Adrenal gland (tissue), 12 donors: Measurements from ENCODE around the gene CRYBG1. TPM values are rescaled to one million over a fixed set of nuclear protein-coding genes. Genes with fewer than 3 reads are reported as not detected.

Experiments used
- DNase-seq, 7 donors: peaks; one replicate each; pipeline ENCODE4 v3.0.0-alpha.2; 2019 to 2020
- H3K27ac ChIP-seq, 5 donors: fragments of 200-600 bp; sonication (generic) in 4 of 5; 1 replicate in 3 of 5; 2 replicates in 2 of 5; pipeline versions ENCODE4 v1.5.1 to v1.8.0; 2016 to 2020; ENCODE audit warnings: mild to moderate bottlenecking in 1 of 5
- H3K27me3 ChIP-seq: fragments of 200-600 bp; 2 replicates; pipeline ENCODE4 v1.8.0; 2021
- H3K36me3 ChIP-seq, 2 donors: fragments of 200-600 bp; replicated peaks in 1 of 2; 1 replicate in 1 of 2; 2 replicates in 1 of 2; pipeline versions ENCODE4 v1.5.1 to v1.8.0; 2018 to 2022
- H3K4me1 ChIP-seq, 2 donors: fragments of 200-600 bp; replicated peaks in 1 of 2; 1 replicate in 1 of 2; 2 replicates in 1 of 2; pipeline versions ENCODE4 v1.5.1 to v1.8.0; 2018 to 2021
- H3K4me3 ChIP-seq, 4 donors: fragments of 200-600 bp; sonication (generic) in 3 of 4; one replicate each; pipeline ENCODE4 v1.5.1; 2016 to 2018
- H3K9me3 ChIP-seq, 3 donors: fragments of 200-600 bp; sonication (generic) in 1 of 3; replicated peaks in 1 of 3; 1 replicate in 2 of 3; 2 replicates in 1 of 3; pipeline versions ENCODE4 v1.5.1 to v1.8.0; 2016 to 2021
- CTCF ChIP-seq, 6 experiments: fragments of 450-650 bp in 4 of 6; fragments of 200-600 bp in 2 of 6; sonication (generic) in 1 of 6; IDR thresholded peaks; 1 replicate in 5 of 6; 2 replicates in 1 of 6; pipeline versions ENCODE4 v1.5.1 to v1.8.0; 2016 to 2021; ENCODE audit warnings: antibody characterized with exemption in 6 of 6, mild to moderate bottlenecking in 2 of 6, moderate library complexity in 1 of 6
- POLR2A ChIP-seq, 2 donors: fragments of 450-650 bp; IDR thresholded peaks; one replicate each; pipeline ENCODE4 v1.6.1; 2017; ENCODE audit warnings: antibody characterized with exemption in 2 of 2, mild to moderate bottlenecking in 2 of 2, moderate library complexity in 1 of 2
- WGBS, 4 donors: extraction: QIAGEN DNeasy Blood & Tissue Kit in 2 of 4; methylation state at CpG; one replicate each; pipeline versions ENCODE4 v1.1.5 to v1.1.7; 2013 to 2017; 5-methylcytosine and 5-hydroxymethylcytosine counted together
- intact Hi-C, 2 donors: fragments of 100-400 bp; cut with DNase I; formaldehyde crosslinking; loops; one replicate each; pipeline versions ENCODE4 v1.14.1 to v1.15.0; 2022 to 2023
- polyA plus RNA-seq, 3 donors: library from polyadenylated mRNA; stranded (reverse); fragments of 200-250 nt in 2 of 3; fragments of 350-450 nt in 1 of 3; fragmentation: Illumina TruSeq in 1 of 3; extraction: RNeasy Lipid Tissue Mini Kit (QIAGEN cat#74804) in 1 of 3; gene quantifications; one replicate each; pipeline ENCODE4 v1.2.3, GENCODE V29; 2013 to 2014
- total RNA-seq, 9 donors: library from RNA; depleted of rRNA in 4 of 9; stranded (reverse); fragments of >200 nt in 4 of 9; fragments of 120-200 nt in 1 of 9; fragmentation: NEBNext Ultra II Directional in 1 of 9; extraction: Animal tissue kit (Norgen Biotek cat#: 25700) in 1 of 9; gene quantifications; one replicate each; pipeline versions ENCODE4 v1.1.0 to v1.2.4, GENCODE V29; 2013 to 2023
- donor health status: healthy with polysubstance abuse.
- donor health status: Bipolar disorder and iron deficiency.
- donor health status: DM: yes; HTN: yes; CAD: no.
- donor health status: DM: no; HTN: no; CAD: no.
- donor health status: DM: no; HTN: no; CAD: no.
- donor health status: DM: yes; HTN: yes; CAD: no.

CRYBG1 gene
- total and polyA plus RNA-seq, 12 donors = 0.83 to 5.1 (median 2.2) TPM

- H3K4me3 ChIP-seq = no peak overlapping the region
- DNase-seq = no peak
- no peaks in the 10 kb centered on the region for H3K36me3 ChIP-seq
- TF ChIP-seq POLR2A (IDR thresholded peaks at IDR 0.05) (no peak), CTCF (IDR thresholded peaks at IDR 0.05) (no peak)
- H3K9me3 ChIP-seq = no peaks in the 10 kb centered on the region
- 51 to 62% (median 55%) methylated on average over 3 of the region's 3 CpGs for WGBS, 4 donors
- no peaks in the 10 kb centered on the region for H3K27me3 ChIP-seq
- intact Hi-C loops = no loop called here
- no peak overlapping the region for H3K27ac ChIP-seq
- no peaks in the 10 kb centered on the region for H3K4me1 ChIP-seq
Observed at GRCh38 chr6:106477146-106477545, 116.6 kb downstream of the CRYBG1 start.

DNA sequence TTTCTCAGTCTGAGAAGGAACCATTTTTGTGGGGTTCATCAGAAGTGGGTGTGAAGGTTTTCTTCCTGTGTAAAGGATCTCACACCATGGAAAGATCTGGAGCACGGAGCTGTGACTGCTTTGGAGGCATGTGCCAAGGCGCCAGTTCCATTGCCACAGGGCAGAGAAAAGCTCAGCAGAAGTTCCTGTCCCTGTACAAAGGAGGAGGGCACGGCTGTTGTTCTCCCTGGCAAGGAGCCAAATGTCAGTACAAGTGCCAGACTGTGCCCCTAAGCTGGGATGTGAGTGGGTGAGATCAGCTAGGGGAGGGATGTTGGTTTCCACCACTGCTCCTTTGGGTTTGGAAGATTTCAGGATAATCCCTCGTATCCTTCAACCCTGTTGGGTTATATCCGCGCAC is 117.3 kb downstream of the CRYBG1 start:
- 68 to 72% (median 70%) methylated on average over 6 of the region's 6 CpGs for WGBS, 4 donors
- no peaks in the 10 kb centered on the region for H3K9me3 ChIP-seq
- no peak for TF ChIP-seq POLR2A (IDR thresholded peaks at IDR 0.05)
- no peak for TF ChIP-seq CTCF (IDR thresholded peaks at IDR 0.05)

GRCh38 chr6:106486236-106486635 is 125.7 kb downstream of the CRYBG1 start:
- TF ChIP-seq CTCF (IDR thresholded peaks at IDR 0.05) = no peak
- no peak for TF ChIP-seq POLR2A (IDR thresholded peaks at IDR 0.05)
- no peak for DNase-seq
- 59 to 81% (median 64%) methylated on average over 1 of the region's 1 CpG for WGBS, 4 donors
- Histone ChIP-seq H3K27ac (no peak overlapping the region), H3K4me3 (no peak overlapping the region), H3K27me3 (no peaks in the 10 kb centered on the region), H3K9me3 (no peaks in the 10 kb centered on the region), H3K4me1 (no peaks in the 10 kb centered on the region), H3K36me3 (no peaks in the 10 kb centered on the region)
- intact Hi-C loops = no loop called here

More for the DNA sequence above, 117.3 kb downstream of the CRYBG1 start:
- H3K27ac ChIP-seq = no peak overlapping the region
- intact Hi-C loops = no loop called here
- H3K36me3 ChIP-seq = no peaks in the 10 kb centered on the region
- no peaks in the 10 kb centered on the region for H3K4me1 ChIP-seq
- peak in 3 of 7 donors; percentile 12 to 28 (median 17) for DNase-seq
- H3K27me3 ChIP-seq = no peaks in the 10 kb centered on the region
- H3K4me3 ChIP-seq = no peak overlapping the region

- no peaks in the 10 kb centered on the region for H3K27me3 ChIP-seq
- TF ChIP-seq POLR2A (IDR thresholded peaks at IDR 0.05) = no peak
- no peak for TF ChIP-seq CTCF (IDR thresholded peaks at IDR 0.05)
- H3K27ac ChIP-seq = no peak overlapping the region
- no peaks in the 10 kb centered on the region for H3K9me3 ChIP-seq
- 56 to 72% (median 66%) methylated on average over 2 to 4 of the region's 4 CpGs for WGBS, 4 donors
- H3K36me3 ChIP-seq = no peaks in the 10 kb centered on the region
- no peak overlapping the region for H3K4me3 ChIP-seq
- intact Hi-C loops = no loop called here
- no peaks in the 10 kb centered on the region for H3K4me1 ChIP-seq
- DNase-seq = no peak
Observed at GRCh38 chr6:106488494-106489370, 128.2 kb downstream of the CRYBG1 start.
